A549 treated with Mapracorat at 1 μM for 4 hours (cell line): ENCODE results near the gene AIDA. TPM values are rescaled to one million over a fixed set of nuclear protein-coding genes. Genes with fewer than 3 reads are reported as not detected.

ENCODE experiments used
- total RNA-seq: library from RNA; stranded (reverse); fragments of 200-300 nt; extraction: Qiagen RNA extraction; gene quantifications from 5 replicates; pipeline ENCODE4 v1.2.3, GENCODE V29; 2022

The AIDA gene, protein sequence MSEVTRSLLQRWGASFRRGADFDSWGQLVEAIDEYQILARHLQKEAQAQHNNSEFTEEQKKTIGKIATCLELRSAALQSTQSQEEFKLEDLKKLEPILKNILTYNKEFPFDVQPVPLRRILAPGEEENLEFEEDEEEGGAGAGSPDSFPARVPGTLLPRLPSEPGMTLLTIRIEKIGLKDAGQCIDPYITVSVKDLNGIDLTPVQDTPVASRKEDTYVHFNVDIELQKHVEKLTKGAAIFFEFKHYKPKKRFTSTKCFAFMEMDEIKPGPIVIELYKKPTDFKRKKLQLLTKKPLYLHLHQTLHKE
- 60.4 to 72.1 TPM (median 69.3 TPM) in 5 replicates for total RNA-seq

DNA sequence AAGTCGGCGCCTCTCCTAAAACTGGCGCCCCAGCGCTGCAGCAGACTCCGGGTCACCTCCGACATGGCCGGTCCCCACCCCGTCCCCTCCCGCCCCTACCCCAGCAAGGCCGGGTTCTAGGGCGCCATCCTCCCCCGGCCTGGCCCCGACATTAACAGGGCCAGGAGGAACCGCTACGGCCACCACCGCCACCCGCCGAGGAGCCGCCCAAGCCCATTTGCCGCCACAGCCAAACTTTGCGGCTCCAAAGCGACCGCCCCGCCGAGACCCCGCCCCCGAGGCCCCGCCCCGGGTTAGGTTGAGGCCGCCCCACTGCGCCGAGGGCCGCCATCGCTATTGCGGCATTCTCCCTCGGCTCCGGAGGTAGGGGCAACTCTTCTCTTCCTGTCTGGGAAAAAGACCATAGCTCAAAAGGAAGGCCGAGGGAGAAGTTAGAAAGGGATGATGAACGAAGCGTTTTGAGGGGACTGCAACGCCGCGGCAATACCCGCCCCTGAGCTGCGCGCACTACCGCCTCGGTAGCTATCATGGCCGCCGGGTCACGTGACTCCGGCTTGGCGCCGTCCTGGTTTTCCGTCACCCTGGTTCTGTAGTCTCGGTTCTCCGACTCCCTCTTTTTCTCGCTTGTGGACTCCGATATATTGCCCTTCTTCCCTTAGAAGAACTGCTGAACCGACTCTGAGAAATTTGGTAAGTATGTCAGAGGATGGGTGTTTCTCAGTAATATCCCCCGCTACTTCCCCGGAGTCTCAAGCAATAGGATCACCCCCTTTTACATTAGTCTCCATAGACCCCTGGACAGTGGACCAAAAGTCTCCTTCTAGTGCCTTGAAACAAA, at the start of gene AIDA, which contains the start of gene BROX:
Gene AIDA (minus strand): TSS at position 239 of the 838 bp plus-strand sequence. CDS start 174 bp downstream, at position 65.
Gene BROX (plus strand): TSS at position 312 of the 838 bp plus-strand sequence. CDS start 3,136 bp downstream, outside the sequence.

DNA sequence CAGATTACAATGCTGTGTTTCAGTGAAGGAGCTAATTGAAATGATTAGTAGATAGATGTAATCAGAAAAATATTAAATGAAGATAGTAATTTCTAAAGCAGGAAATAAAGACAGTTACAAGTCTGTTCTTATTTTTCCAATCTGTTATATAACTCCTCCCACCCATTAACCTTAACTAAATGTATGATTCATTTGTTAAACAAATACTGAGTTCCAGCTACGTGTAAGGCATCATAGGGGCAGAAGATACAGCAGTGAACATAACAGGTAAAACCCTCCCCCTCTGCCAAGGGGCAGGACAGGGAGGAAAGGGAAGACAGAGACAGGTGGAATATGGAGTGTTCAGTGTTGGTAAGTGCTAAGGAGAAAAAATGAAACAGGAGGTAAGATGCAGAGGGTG, 24.7 kb upstream of the AIDA start, which contains the start of gene FAM177B:
Gene FAM177B (plus strand): TSS at position 231 of the 400 bp plus-strand sequence. CDS start 9,344 bp downstream, outside the sequence.

Other genes with a start within 250 kb of the AIDA start
- 8.6 to 12.2 TPM (median 9.7 TPM) in 5 replicates for gene HHIPL2, start 164.4 kb downstream of the AIDA start, total RNA-seq
- 7.6 to 10.0 TPM (median 8.7 TPM) in 5 replicates for gene TAF1A, start 122.6 kb downstream of the AIDA start, total RNA-seq
- 19.3 to 23.0 TPM (median 19.9 TPM) in 5 replicates for gene MIA3, start 94.4 kb downstream of the AIDA start, total RNA-seq
- 16.9 to 21.2 TPM (median 19.3 TPM) in 5 replicates for gene BROX, start 73 bp upstream of the AIDA start, total RNA-seq
- not detected in 5 replicates for gene FAM177B, start 24.7 kb upstream of the AIDA start, total RNA-seq
- gene DISP1, start 102.5 kb upstream of the AIDA start, total RNA-seq = 1.5 to 2.1 TPM (median 1.8 TPM) in 5 replicates